PC-3 (cell line): ENCODE results near the gene PTPMT1. TPM values are rescaled to one million over a fixed set of nuclear protein-coding genes. Genes with fewer than 3 reads are reported as not detected.

ENCODE experiments used
- ATAC-seq: fragments of 200-7000 bp; cut with Tn5 transposase; 2 replicates; pipeline ENCODE4 v1.9.1; 2020; ENCODE audit warnings: mild to moderate bottlenecking, moderate library complexity
- BruUV-seq: library from RNA; stranded (reverse); fragments of 400-500 nt; replicated peaks from 2 replicates; lab custom pipeline; 2021; lab: Mats Ljungman, UMichigan
- CTCF ChIA-PET: fragments of 300-600 bp; sonication (Branson Sonifier 250); formaldehyde crosslinking; loops from one replicate; lab custom pipeline; 2022; ENCODE audit warnings: antibody characterized with exemption; lab: Charles Lee
- POLR2A ChIA-PET: fragments of 300-600 bp; sonication (Branson Sonifier 250); formaldehyde crosslinking; loops from one replicate; lab custom pipeline; 2022; ENCODE audit warnings: antibody characterized with exemption; ENCODE audit not compliant: unreplicated experiment; lab: Charles Lee
- DNase-seq: peaks from one replicate; pipeline ENCODE4 v3.0.0-alpha.2; 2015
- H2AFZ ChIP-seq: fragments of 300-600 bp; sonication (generic); 2 replicates; pipeline ENCODE4 v1.6.0; 2016; ENCODE audit warnings: antibody characterized with exemption, low read length
- H3F3A ChIP-seq: fragments of 300-600 bp; sonication (generic); one replicate; pipeline ENCODE4 v1.6.0; 2017; ENCODE audit warnings: antibody characterized with exemption, low read length, control low read depth, mild to moderate bottlenecking; ENCODE audit not compliant: unreplicated experiment
- H3K27ac ChIP-seq: fragments of 300-600 bp; sonication (generic); 2 replicates; pipeline ENCODE4 v1.5.1; 2016; ENCODE audit warnings: mild to moderate bottlenecking, low read length
- H3K27me3 ChIP-seq: fragments of 300-600 bp; sonication (generic); 2 replicates; pipeline ENCODE4 v1.6.1; 2016; ENCODE audit warnings: low read length, mixed read lengths
- H3K36me3 ChIP-seq: fragments of 300-600 bp; sonication (generic); 2 replicates; pipeline ENCODE4 v1.6.1; 2016; ENCODE audit warnings: low read depth, mixed run types, low read length, mixed read lengths
- H3K4me1 ChIP-seq: fragments of 300-600 bp; sonication (generic); 2 replicates; pipeline ENCODE4 v1.5.1; 2016; ENCODE audit warnings: low read length; ENCODE audit not compliant: insufficient read depth
- H3K4me2 ChIP-seq: fragments of 300-600 bp; sonication (generic); 2 replicates; pipeline ENCODE4 v1.6.0; 2016; ENCODE audit warnings: low read length
- H3K4me3 ChIP-seq: fragments of 300-600 bp; sonication (generic); 2 replicates; pipeline ENCODE4 v1.5.1; 2016; ENCODE audit warnings: mild to moderate bottlenecking, low read length, mixed read lengths
- H3K79me2 ChIP-seq: fragments of 300-600 bp; sonication (generic); 2 replicates; pipeline ENCODE4 v1.6.1; 2017; ENCODE audit warnings: low read length, mixed read lengths
- H3K9ac ChIP-seq: fragments of 300-600 bp; sonication (generic); 2 replicates; pipeline ENCODE4 v1.6.0; 2016; ENCODE audit warnings: mild to moderate bottlenecking, low read length
- H3K9me2 ChIP-seq: fragments of 300-600 bp; sonication (generic); replicated peaks from 2 replicates; pipeline ENCODE4 v1.6.1; 2016; ENCODE audit warnings: mixed run types, low read length, mixed read lengths
- H3K9me3 ChIP-seq: fragments of 300-600 bp; sonication (generic); 2 replicates; pipeline ENCODE4 v1.6.1; 2016; ENCODE audit warnings: low read length, mixed read lengths
- H4K20me1 ChIP-seq: fragments of 300-600 bp; sonication (generic); 2 replicates; pipeline ENCODE4 v1.6.1; 2016; ENCODE audit warnings: low read length, mixed read lengths
- CTCF ChIP-seq: fragments of 300-600 bp; sonication (generic); conservative IDR thresholded peaks from 2 replicates; pipeline ENCODE4 v1.5.1; 2017; ENCODE audit warnings: antibody characterized with exemption, low read depth, mild to moderate bottlenecking, low read length
- EZH2 ChIP-seq: fragments of 300-600 bp; sonication (generic); IDR thresholded peaks from one replicate; pipeline ENCODE4 v1.6.1; 2017; ENCODE audit warnings: antibody characterized with exemption, mild to moderate bottlenecking, low read length; ENCODE audit not compliant: unreplicated experiment
- EZH2phosphoT487 ChIP-seq: fragments of 300-600 bp; sonication (generic); IDR thresholded peaks from 2 replicates; pipeline ENCODE4 v1.6.1; 2018; ENCODE audit warnings: mild to moderate bottlenecking, antibody characterized with exemption, low read length, borderline replicate concordance
- intact Hi-C: fragments of 100-400 bp; cut with micrococcal nuclease; formaldehyde crosslinking; loops from 2 replicates; pipeline ENCODE4 v1.9.0; 2023
- total RNA-seq: library from RNA; depleted of rRNA; stranded (reverse); fragments of >200 nt; gene quantifications from 2 replicates; pipeline ENCODE4 v1.2.3, GENCODE V29; 2014

The PTPMT1 gene
- total RNA-seq, 1 experiment from 2014 or later = 212 TPM

DNA sequence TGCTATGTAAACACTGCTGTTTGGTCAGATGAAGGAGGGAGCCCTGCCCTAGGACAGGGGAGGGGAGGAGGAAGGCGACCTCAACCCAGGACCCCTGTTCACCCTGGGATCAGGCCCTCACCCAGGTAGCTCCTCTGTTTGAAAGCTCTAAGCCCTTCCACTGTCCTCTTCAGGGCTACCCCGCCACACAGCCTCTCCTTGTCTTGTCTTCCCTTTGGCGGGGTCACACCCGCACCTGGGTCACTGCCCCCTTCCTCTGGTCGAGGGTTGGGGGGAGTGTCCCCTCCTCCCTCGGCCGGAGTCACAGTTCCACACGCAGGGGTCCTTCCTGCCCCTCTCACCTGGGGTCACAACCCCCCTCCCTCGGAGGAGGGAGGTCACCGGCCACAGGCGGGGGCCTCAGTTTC, 463 bp upstream of the PTPMT1 start:
- H3K27ac ChIP-seq = peak overlapping the region; percentile 48
- H3K4me1 ChIP-seq = peaks cover 11% of the 10 kb centered on the region
- H3K27me3 ChIP-seq = no peaks in the 10 kb centered on the region
- TSS peak; percentile 74 for BruUV-seq
- H4K20me1 ChIP-seq = no peaks in the 10 kb centered on the region
- ChIA-PET POLR2A (interaction anchor here (0.5 kb wide), 1 partner anchor 40 kb away, joined by 5 read pairs; no protein-coding TSS in a partner anchor), CTCF (no interaction called here)
- H2AFZ ChIP-seq = peak overlapping the region; percentile 94
- no peaks in the 10 kb centered on the region; the same call in 1 of the 2 replicates for H3K36me3 ChIP-seq
- peak overlapping the region; percentile 98 for H3K9ac ChIP-seq
- DNase-seq (no peak), ATAC-seq (no peak; the same call in none of the 2 replicates)
- H3K4me3 ChIP-seq = peak overlapping the region; percentile 97
- no peaks in the 10 kb centered on the region for H3K9me3 ChIP-seq
- H3K9me2 ChIP-seq = no peaks in the 10 kb centered on the region
- TF ChIP-seq EZH2phosphoT487 (no peak), CTCF (no peak), EZH2 (no peak)
- peaks cover 51% of the 10 kb centered on the region for H3K79me2 ChIP-seq
- no peaks in the 10 kb centered on the region for H3F3A ChIP-seq
- H3K4me2 ChIP-seq = peak overlapping the region; percentile 94
- intact Hi-C loops = no loop called here

DNA sequence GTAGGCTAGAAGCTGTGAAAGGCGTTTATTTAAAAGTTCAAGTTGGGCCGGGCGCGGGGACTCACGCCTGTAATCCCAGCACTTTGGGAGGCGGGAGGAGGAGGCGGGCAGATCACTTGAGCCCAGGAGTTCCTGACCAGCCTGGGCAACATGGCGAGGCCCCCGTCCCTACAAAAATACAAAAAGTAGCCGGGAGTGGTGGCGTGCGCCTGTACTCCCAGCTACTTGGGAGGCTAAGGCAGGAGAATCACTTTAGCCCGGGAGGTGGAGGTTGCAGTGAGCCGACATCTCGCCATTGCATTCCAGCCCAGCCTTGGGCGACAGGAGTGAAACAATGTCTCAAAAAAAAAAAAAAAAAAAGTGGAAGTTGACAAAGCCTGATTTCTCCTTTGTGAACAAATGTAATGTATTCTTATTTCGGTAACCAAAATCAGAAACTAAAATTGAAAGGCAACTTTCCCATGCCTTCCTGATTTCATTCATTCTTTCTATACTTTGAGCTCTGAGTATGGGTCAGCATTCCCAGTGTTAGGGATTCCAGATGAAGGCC, 825 bp downstream of the PTPMT1 start:
- peak; percentile 53 for ATAC-seq
- TF ChIP-seq EZH2 = no peak
- TF ChIP-seq EZH2phosphoT487 = no peak
- no peak for TF ChIP-seq CTCF
- H3F3A ChIP-seq = no peaks in the 10 kb centered on the region
- H3K36me3 ChIP-seq = peaks cover 9% of the 10 kb centered on the region; the same call in 1 of the 2 replicates
- H3K4me2 ChIP-seq = peak overlapping the region; percentile 94
- peak overlapping the region; percentile 38; the same call in 1 of the 2 replicates for H3K27ac ChIP-seq
- intact Hi-C loops = no loop called here
- DNase-seq = peak; percentile 25
- ChIA-PET CTCF (no interaction called here), POLR2A (no interaction called here)
- H3K9me2 ChIP-seq = no peaks in the 10 kb centered on the region
- peak overlapping the region; percentile 94 for H2AFZ ChIP-seq
- peak overlapping the region; percentile 97 for H3K4me3 ChIP-seq
- no TSS peak for BruUV-seq
- peaks cover 11% of the 10 kb centered on the region for H3K4me1 ChIP-seq
- H3K79me2 ChIP-seq = peaks cover 64% of the 10 kb centered on the region
- H3K9me3 ChIP-seq = no peaks in the 10 kb centered on the region
- peaks cover 6% of the 10 kb centered on the region for H4K20me1 ChIP-seq
- peak overlapping the region; percentile 98 for H3K9ac ChIP-seq
- no peaks in the 10 kb centered on the region for H3K27me3 ChIP-seq

DNA sequence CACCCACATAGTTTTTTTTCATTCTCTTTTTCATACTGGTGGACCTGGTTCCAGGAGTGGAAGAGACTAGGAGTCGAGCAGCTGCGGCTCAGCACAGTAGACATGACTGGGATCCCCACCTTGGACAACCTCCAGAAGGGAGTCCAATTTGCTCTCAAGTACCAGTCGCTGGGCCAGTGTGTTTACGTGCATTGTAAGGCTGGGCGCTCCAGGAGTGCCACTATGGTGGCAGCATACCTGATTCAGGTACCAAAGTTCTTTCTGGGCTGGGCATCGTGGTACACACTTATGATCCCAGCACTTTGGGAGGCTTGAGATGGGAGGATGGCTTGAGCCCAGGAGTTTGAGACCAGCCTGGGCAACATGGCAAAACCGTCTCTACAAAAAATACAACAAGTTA, 4.2 kb downstream of the PTPMT1 start:
- BruUV-seq = no TSS peak
- Histone ChIP-seq H3K36me3 (peaks cover 27% of the 10 kb centered on the region), H4K20me1 (peaks cover 7% of the 10 kb centered on the region), H3K4me2 (no peak overlapping the region), H3K9ac (no peak overlapping the region), H3K9me2 (no peaks in the 10 kb centered on the region), H3K79me2 (peaks cover 67% of the 10 kb centered on the region), H3F3A (no peaks in the 10 kb centered on the region), H2AFZ (no peak overlapping the region), H3K27ac (no peak overlapping the region), H3K4me1 (peaks cover 11% of the 10 kb centered on the region), H3K27me3 (no peaks in the 10 kb centered on the region), H3K4me3 (no peak overlapping the region), H3K9me3 (no peaks in the 10 kb centered on the region)
- no peak for TF ChIP-seq EZH2phosphoT487
- TF ChIP-seq CTCF = no peak
- no peak for TF ChIP-seq EZH2
- POLR2A ChIA-PET = no interaction called here
- intact Hi-C loops = no loop called here
- DNase-seq = no peak
- no peak for ATAC-seq
- CTCF ChIA-PET = no interaction called here
